ENCODE measurements around the gene SLC25A23. TPM values are rescaled to one million over a fixed set of nuclear protein-coding genes. Genes with fewer than 3 reads are reported as not detected.
A peak's percentile ranks its signal among the peaks of the same experiment; 100 is the strongest.

The SLC25A23 gene
- total and polyA plus RNA-seq, 9 of the 15 experiments (the other 6 are each of a cell fraction or from before 2014, with no cell fraction given): 6.1 to 72.0 (median 26.6) TPM

DNA sequence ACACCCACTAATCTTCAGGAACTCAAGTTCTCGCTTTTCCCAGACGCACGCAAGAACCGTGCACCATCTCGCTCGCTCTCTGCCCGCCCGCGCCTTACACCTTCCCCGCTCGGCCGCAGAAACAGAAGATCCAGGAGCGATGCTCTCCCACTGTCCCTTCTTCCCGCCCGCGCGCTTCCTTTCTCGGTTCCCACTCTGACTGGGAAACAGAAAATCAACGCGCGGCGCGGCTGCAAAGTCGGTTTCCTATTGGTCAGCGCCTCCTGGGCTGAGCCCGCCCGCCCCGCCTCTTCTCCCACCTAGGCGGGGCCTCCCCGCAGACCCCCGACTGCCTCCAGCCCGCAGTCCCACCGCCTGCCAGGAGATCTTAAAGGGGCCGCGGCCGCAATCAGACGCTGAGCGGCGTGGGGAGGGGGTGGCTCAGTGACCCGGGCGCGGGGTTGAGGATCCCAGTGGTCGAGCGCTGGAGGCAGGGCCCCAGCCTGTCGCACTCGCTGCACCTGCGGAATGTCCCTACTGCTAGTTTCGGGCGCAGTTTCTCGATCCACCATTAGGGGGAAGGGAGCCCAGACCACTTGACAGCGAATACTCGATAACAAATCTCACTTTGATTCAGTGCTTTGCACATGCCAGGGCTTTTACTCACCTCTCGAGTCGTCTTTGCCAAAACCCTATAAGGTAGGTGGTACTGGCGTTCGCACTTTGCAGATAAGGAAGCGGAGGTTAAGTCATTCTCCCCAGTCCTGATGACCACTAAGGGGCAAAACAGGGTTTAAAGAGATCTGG, 700 bp upstream of the SLC25A23 start (continued):
- TF ChIP-seq, protein P1, sequence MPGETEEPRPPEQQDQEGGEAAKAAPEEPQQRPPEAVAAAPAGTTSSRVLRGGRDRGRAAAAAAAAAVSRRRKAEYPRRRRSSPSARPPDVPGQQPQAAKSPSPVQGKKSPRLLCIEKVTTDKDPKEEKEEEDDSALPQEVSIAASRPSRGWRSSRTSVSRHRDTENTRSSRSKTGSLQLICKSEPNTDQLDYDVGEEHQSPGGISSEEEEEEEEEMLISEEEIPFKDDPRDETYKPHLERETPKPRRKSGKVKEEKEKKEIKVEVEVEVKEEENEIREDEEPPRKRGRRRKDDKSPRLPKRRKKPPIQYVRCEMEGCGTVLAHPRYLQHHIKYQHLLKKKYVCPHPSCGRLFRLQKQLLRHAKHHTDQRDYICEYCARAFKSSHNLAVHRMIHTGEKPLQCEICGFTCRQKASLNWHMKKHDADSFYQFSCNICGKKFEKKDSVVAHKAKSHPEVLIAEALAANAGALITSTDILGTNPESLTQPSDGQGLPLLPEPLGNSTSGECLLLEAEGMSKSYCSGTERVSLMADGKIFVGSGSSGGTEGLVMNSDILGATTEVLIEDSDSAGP (CRISPR knock-in tag; IDR thresholded peaks at IDR 0.05): peak; percentile 90
- TF ChIP-seq, protein P2, sequence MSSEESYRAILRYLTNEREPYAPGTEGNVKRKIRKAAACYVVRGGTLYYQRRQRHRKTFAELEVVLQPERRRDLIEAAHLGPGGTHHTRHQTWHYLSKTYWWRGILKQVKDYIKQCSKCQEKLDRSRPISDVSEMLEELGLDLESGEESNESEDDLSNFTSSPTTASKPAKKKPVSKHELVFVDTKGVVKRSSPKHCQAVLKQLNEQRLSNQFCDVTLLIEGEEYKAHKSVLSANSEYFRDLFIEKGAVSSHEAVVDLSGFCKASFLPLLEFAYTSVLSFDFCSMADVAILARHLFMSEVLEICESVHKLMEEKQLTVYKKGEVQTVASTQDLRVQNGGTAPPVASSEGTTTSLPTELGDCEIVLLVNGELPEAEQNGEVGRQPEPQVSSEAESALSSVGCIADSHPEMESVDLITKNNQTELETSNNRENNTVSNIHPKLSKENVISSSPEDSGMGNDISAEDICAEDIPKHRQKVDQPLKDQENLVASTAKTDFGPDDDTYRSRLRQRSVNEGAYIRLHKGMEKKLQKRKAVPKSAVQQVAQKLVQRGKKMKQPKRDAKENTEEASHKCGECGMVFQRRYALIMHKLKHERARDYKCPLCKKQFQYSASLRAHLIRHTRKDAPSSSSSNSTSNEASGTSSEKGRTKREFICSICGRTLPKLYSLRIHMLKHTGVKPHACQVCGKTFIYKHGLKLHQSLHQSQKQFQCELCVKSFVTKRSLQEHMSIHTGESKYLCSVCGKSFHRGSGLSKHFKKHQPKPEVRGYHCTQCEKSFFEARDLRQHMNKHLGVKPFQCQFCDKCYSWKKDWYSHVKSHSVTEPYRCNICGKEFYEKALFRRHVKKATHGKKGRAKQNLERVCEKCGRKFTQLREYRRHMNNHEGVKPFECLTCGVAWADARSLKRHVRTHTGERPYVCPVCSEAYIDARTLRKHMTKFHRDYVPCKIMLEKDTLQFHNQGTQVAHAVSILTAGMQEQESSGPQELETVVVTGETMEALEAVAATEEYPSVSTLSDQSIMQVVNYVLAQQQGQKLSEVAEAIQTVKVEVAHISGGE (CRISPR knock-in tag; IDR thresholded peaks at IDR 0.05): no peak
- TF ChIP-seq NUFIP1 (IDR thresholded peaks at IDR 0.05; ENCODE audit: partially characterized antibody): no peak
- no peak for TF ChIP-seq SNRNP70 (optimal IDR thresholded peaks at IDR 0.05; ENCODE audit: low read depth, low read length)
- TF ChIP-seq, protein P3, sequence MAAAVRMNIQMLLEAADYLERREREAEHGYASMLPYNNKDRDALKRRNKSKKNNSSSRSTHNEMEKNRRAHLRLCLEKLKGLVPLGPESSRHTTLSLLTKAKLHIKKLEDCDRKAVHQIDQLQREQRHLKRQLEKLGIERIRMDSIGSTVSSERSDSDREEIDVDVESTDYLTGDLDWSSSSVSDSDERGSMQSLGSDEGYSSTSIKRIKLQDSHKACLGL (CRISPR knock-in tag; IDR thresholded peaks at IDR 0.05; ENCODE audit: borderline replicate concordance, poor library complexity, severe bottlenecking): no peak
- TF ChIP-seq, protein P4, sequence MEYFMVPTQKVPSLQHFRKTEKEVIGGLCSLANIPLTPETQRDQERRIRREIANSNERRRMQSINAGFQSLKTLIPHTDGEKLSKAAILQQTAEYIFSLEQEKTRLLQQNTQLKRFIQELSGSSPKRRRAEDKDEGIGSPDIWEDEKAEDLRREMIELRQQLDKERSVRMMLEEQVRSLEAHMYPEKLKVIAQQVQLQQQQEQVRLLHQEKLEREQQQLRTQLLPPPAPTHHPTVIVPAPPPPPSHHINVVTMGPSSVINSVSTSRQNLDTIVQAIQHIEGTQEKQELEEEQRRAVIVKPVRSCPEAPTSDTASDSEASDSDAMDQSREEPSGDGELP (CRISPR knock-in tag; IDR thresholded peaks at IDR 0.05; ENCODE audit: borderline replicate concordance): peak; percentile 84
- TF ChIP-seq ZNF583 (CRISPR knock-in tag; IDR thresholded peaks at IDR 0.05): no peak
- TF ChIP-seq ZKSCAN8 (CRISPR knock-in tag; IDR thresholded peaks at IDR 0.05): no peak
- TF ChIP-seq NRF1 (conservative IDR thresholded peaks at IDR 0.05 in 1 of 2, IDR thresholded peaks at IDR 0.05 in 1 of 2): peak; percentile 63 to 69
- TF ChIP-seq, protein P5, sequence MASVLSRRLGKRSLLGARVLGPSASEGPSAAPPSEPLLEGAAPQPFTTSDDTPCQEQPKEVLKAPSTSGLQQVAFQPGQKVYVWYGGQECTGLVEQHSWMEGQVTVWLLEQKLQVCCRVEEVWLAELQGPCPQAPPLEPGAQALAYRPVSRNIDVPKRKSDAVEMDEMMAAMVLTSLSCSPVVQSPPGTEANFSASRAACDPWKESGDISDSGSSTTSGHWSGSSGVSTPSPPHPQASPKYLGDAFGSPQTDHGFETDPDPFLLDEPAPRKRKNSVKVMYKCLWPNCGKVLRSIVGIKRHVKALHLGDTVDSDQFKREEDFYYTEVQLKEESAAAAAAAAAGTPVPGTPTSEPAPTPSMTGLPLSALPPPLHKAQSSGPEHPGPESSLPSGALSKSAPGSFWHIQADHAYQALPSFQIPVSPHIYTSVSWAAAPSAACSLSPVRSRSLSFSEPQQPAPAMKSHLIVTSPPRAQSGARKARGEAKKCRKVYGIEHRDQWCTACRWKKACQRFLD (CRISPR knock-in tag; IDR thresholded peaks at IDR 0.05): 0 out of 2 replicates have a peak, but pooled peaks have one; percentile 7
- TF ChIP-seq JUN (IDR thresholded peaks at IDR 0.05; ENCODE audit: borderline replicate concordance, low read depth, low read length): no peak
- no peak for TF ChIP-seq JUN (CRISPR knock-in tag; IDR thresholded peaks at IDR 0.05; ENCODE audit: borderline replicate concordance)
- no peak for TF ChIP-seq SIN3B (IDR thresholded peaks at IDR 0.05; ENCODE audit: low read depth)
- no peak for TF ChIP-seq HNRNPH1 (optimal IDR thresholded peaks at IDR 0.05; ENCODE audit: low read depth, low read length)

Data from K562 (cell line).